Endothelial cell of umbilical vein (primary cell): ENCODE results near the gene PHC2. TPM values are rescaled to one million over a fixed set of nuclear protein-coding genes. Genes with fewer than 3 reads are reported as not detected.

Experiments
- BruUV-seq: library from RNA; stranded (reverse); fragments of 400-500 nt; replicated peaks from 2 replicates; lab custom pipeline; 2021; lab: Mats Ljungman, UMichigan
- CTCF ChIA-PET: fragments of 300-600, 350-600 bp; sonication (Branson Sonifier 250); formaldehyde crosslinking; loops from one replicate; lab custom pipeline; 2021; ENCODE audit warnings: antibody characterized with exemption, inconsistent platforms; lab: Charles Lee
- POLR2A ChIA-PET: fragments of 300-600, 350-600 bp; sonication (Branson Sonifier 250); formaldehyde crosslinking; loops from one replicate; lab custom pipeline; 2021; ENCODE audit warnings: antibody characterized with exemption, inconsistent platforms; lab: Charles Lee
- DNase-seq: peaks from one replicate; pipeline ENCODE4 v3.0.0-alpha.2; 2011; ENCODE audit warnings: low read depth, low spot score
- FAIRE-seq: peaks from 2 replicates; lab custom pipeline; 2011; peaks lifted over from hg19 to GRCh38; lab: Jason Lieb, UNC
- H2AFZ ChIP-seq: 2 replicates; pipeline ENCODE4 v1.6.0; 2012; ENCODE audit warnings: low read depth, low read length, control low read depth, inconsistent platforms
- H3K27ac ChIP-seq: 2 replicates; pipeline ENCODE4 v1.5.1; 2011; ENCODE audit warnings: low read depth, mild to moderate bottlenecking, control low read depth, low read length, moderate library complexity; ENCODE audit not compliant: insufficient read depth
- H3K27me3 ChIP-seq, 2 experiments: 2 replicates each; pipeline versions ENCODE4 v1.6.0 to v1.6.1; 2011; ENCODE audit warnings: low read length in 2 of 2, mixed read lengths in 1 of 2; ENCODE audit not compliant: control insufficient read depth in 2 of 2, insufficient read depth in 2 of 2
- H3K36me3 ChIP-seq, 2 experiments: 2 replicates in 1 of 2; 3 replicates in 1 of 2; pipeline ENCODE4 v1.5.1; 2011; ENCODE audit warnings: low read length in 2 of 2, mild to moderate bottlenecking in 1 of 2, moderate library complexity in 1 of 2; ENCODE audit not compliant: control insufficient read depth in 2 of 2, insufficient read depth in 2 of 2; ENCODE audit errors: extremely low read depth in 1 of 2
- H3K4me1 ChIP-seq: 3 replicates; pipeline ENCODE4 v1.5.1; 2011; ENCODE audit warnings: mild to moderate bottlenecking, low read length; ENCODE audit not compliant: control insufficient read depth, insufficient read depth; ENCODE audit errors: extremely low read depth
- H3K4me2 ChIP-seq: 2 replicates; pipeline ENCODE4 v1.6.1; 2011; ENCODE audit warnings: low read length, control low read depth, mixed read lengths; ENCODE audit not compliant: insufficient read depth
- H3K4me3 ChIP-seq, 3 experiments: fragments of 200-600 bp in 1 of 3; sonication (generic), shearing (Covaris generic) in 1 of 3; replicated peaks in 1 of 3; 2 replicates each; pipeline ENCODE4 v1.5.1; 2011 to 2016; ENCODE audit warnings: control low read depth in 3 of 3, low read length in 3 of 3, mild to moderate bottlenecking in 2 of 3, inconsistent platforms in 1 of 3, low read depth in 1 of 3, moderate library complexity in 1 of 3; ENCODE audit not compliant: insufficient read depth in 1 of 3
- H3K79me2 ChIP-seq: 2 replicates; pipeline ENCODE4 v1.6.0; 2012; ENCODE audit warnings: low read length, inconsistent platforms; ENCODE audit not compliant: control insufficient read depth, insufficient read depth
- H3K9ac ChIP-seq: replicated peaks from 2 replicates; pipeline ENCODE3; 2011; ENCODE audit warnings: low read length, control low read depth; ENCODE audit not compliant: insufficient read depth; ENCODE audit errors: extremely low read depth
- H3K9me1 ChIP-seq: replicated peaks from 3 replicates; pipeline ENCODE4 v1.6.0; 2011; ENCODE audit warnings: mild to moderate bottlenecking, low read length; ENCODE audit not compliant: control insufficient read depth, insufficient read depth; ENCODE audit errors: extremely low read depth
- H3K9me3 ChIP-seq: replicated peaks from 2 replicates; pipeline ENCODE4 v1.5.1; 2012; ENCODE audit warnings: low read length, inconsistent platforms; ENCODE audit not compliant: control insufficient read depth, insufficient read depth
- H4K20me1 ChIP-seq: replicated peaks from 2 replicates; pipeline ENCODE3; 2011; ENCODE audit warnings: mild to moderate bottlenecking, low read length; ENCODE audit not compliant: control insufficient read depth, insufficient read depth; ENCODE audit errors: extremely low read depth
- CTCF ChIP-seq, 2 donors: IDR thresholded peaks; 1 replicate in 1 of 2; 2 replicates in 1 of 2; pipeline ENCODE4 v1.5.1; 2011; ENCODE audit warnings: low read length in 2 of 2, mild to moderate bottlenecking in 2 of 2, moderate library complexity in 2 of 2, control low read depth in 1 of 2, inconsistent platforms in 1 of 2, low read depth in 1 of 2; ENCODE audit not compliant: insufficient read depth in 1 of 2; ENCODE audit errors: extremely low read depth in 1 of 2
- EZH2 ChIP-seq: IDR thresholded peaks from 2 replicates; pipeline ENCODE4 v1.6.1; 2012; ENCODE audit warnings: borderline replicate concordance, low read depth, mild to moderate bottlenecking, moderate library complexity, low read length, inconsistent platforms; ENCODE audit not compliant: severe bottlenecking
- FOS ChIP-seq: IDR thresholded peaks from 2 replicates; pipeline ENCODE4 v1.6.1; 2011; ENCODE audit warnings: mild to moderate bottlenecking, low read length, moderate library complexity, borderline replicate concordance; ENCODE audit not compliant: insufficient read depth
- GATA2 ChIP-seq: IDR thresholded peaks from 2 replicates; pipeline ENCODE4 v1.7.0; 2011; ENCODE audit warnings: low read depth, mild to moderate bottlenecking, moderate library complexity, mixed read lengths, low read length; ENCODE audit not compliant: insufficient read length, insufficient read depth
- JUN ChIP-seq: IDR thresholded peaks from 2 replicates; pipeline ENCODE4 v1.6.1; 2011; ENCODE audit warnings: borderline replicate concordance, low read depth; ENCODE audit not compliant: insufficient read length, insufficient read depth
- MAX ChIP-seq: IDR thresholded peaks from 2 replicates; pipeline ENCODE4 v1.6.1; 2011; ENCODE audit not compliant: insufficient read depth, insufficient read length
- MYC ChIP-seq: IDR thresholded peaks from one replicate; pipeline ENCODE4 v1.6.1; 2011; ENCODE audit warnings: mild to moderate bottlenecking, low read depth, low read length
- POLR2A ChIP-seq: IDR thresholded peaks from 2 replicates; pipeline ENCODE4 v1.6.1; 2012; ENCODE audit warnings: low read depth, mild to moderate bottlenecking, control low read depth, low read length
- POLR2AphosphoS5 ChIP-seq: IDR thresholded peaks from 2 replicates; pipeline ENCODE4 v1.6.1; 2012; ENCODE audit warnings: low read depth, mild to moderate bottlenecking, control low read depth, low read length, moderate library complexity; ENCODE audit not compliant: insufficient read depth
- dilution Hi-C: fragments of 300-500 bp; cut with MboI; formaldehyde crosslinking; loops from one replicate; pipeline ENCODE4 v1.15.0; 2019; ENCODE audit warnings: low sequenced_read_pairs; ENCODE audit not compliant: extremely low pct_ligation_motif_present
- intact Hi-C: fragments of 100-400 bp; cut with micrococcal nuclease; formaldehyde crosslinking; loops from one replicate; pipeline ENCODE4 v1.10.0; 2022
- polyA plus RNA-seq, 4 experiments: library from polyadenylated mRNA; depleted of rRNA in 3 of 4; stranded (reverse) in 3 of 4; unstranded in 1 of 4; fragments of >200 nt; gene quantifications; 2 replicates each; pipeline versions ENCODE4 v1.2.1 to v1.2.3, GENCODE V29; 2011 to 2012; ENCODE audit warnings: missing spikeins in 1 of 4
- total RNA-seq: library from RNA; stranded (reverse); gene quantifications from 2 replicates; pipeline ENCODE4 v1.2.3, GENCODE V29; 2021

The PHC2 gene
- total and polyA plus RNA-seq, 2 donors (not counting 3 experiments of a cell fraction or from before 2014, with no cell fraction given): 65.6 to 79.0 TPM

GRCh38 chr1:33364565-33364918, 66.4 kb downstream of the PHC2 start:
- dilution Hi-C loops: no loop called here

More at GRCh38 chr1:33364565-33364918, 66.4 kb downstream of the PHC2 start:
- FAIRE-seq: no peak
- TF ChIP-seq CTCF (IDR thresholded peaks at IDR 0.05; ENCODE audit: extremely low read depth in 1 of 2, insufficient read depth in 1 of 2, low read depth in 1 of 2, low read length in 2 of 2) (no peak), POLR2A (no peak), GATA2 (no peak), POLR2AphosphoS5 (no peak), EZH2 (no peak), JUN (no peak), MYC (no peak), FOS (no peak), MAX (no peak)
- H3K36me3 ChIP-seq: no peaks in the 10 kb centered on the region
- no peaks in the 10 kb centered on the region for H3K9me1 ChIP-seq
- no peak overlapping the region for H3K27ac ChIP-seq
- intact Hi-C loops: no loop called here
- ChIA-PET CTCF (interaction anchor here (0.8 to 2.1 kb wide), 5 partner anchors 9 to 146 kb away, joined by 3 to 13 read pairs (median 3); no protein-coding TSS in a partner anchor), POLR2A (no interaction called here)
- H3K4me1 ChIP-seq: peaks cover 5% of the 10 kb centered on the region
- no peak overlapping the region for H3K4me3 ChIP-seq
- H3K79me2 ChIP-seq: no peaks in the 10 kb centered on the region
- H2AFZ ChIP-seq: no peak overlapping the region
- no peak overlapping the region for H3K4me2 ChIP-seq
- no peak for DNase-seq
- H3K27me3 ChIP-seq: no peaks in the 10 kb centered on the region
- H3K9me3 ChIP-seq: no peaks in the 10 kb centered on the region
- H3K9ac ChIP-seq: no peak overlapping the region
- H4K20me1 ChIP-seq: no peaks in the 10 kb centered on the region
- BruUV-seq: no TSS peak
